ENCODE data around the gene PAN3.
A peak's percentile ranks its signal among the peaks of the same experiment; 100 is the strongest.

PAN3 gene

DNA sequence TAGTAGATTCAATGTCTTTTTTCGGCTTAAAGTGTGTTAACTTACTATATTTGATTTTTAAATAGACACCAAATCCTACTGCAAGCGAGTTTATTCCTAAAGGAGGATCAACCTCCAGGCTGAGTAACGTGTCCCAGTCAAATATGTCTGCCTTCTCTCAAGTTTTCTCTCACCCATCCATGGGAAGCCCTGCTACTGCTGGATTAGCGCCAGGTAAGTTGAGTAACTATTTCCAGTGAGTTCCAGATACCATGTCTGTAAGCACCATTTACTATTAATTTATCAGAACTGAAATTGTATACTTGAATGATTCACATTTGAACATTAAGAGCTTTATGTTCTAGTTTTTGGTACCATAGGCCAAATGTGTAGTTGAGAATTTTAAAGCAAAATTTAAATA lies 81.8 kb downstream of the PAN3 start:
- no peak for DNase-seq

DNA sequence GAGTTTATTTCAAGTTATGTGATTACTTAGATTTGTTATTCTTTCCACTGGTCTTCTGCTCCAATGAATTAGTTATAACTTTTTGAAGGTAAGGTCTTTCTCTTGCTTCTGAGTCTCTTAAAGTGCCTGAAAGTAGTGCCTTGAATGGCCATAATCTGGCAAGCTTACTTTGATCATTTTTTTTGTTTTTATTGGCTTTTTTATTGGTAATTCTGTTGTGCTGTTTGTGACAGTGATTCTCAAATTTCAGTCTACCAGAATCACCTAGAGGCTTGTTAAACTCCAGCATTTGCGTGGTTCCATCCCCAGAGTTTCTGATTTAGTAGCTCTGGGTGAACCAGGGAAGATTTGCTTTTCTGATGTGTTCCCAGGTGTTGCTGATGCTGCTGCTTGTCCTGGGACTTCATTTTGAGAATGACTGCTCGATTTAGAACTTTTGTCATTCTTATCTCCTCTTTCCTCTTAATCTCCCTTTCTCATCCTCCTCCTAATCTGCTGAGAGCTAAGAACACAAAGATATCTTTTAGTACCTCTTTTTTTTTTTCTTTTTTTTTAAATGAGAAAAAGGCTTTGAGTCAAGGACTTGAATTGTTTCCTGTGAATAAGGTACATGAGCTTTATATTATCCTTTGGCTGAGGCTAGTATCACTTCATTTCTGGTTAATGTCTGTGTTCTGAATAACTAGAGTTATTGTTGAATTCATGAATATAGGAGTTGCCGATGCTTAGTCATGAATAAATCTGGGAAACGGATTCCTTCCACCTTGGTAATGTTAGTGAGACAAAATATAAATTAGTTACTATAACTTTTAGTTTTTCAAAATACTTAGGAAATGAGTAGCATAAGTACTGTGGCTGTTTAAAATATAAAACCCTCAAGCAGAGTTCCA lies 91.4 kb downstream of the PAN3 start:
- DNase-seq = no peak

DNA sequence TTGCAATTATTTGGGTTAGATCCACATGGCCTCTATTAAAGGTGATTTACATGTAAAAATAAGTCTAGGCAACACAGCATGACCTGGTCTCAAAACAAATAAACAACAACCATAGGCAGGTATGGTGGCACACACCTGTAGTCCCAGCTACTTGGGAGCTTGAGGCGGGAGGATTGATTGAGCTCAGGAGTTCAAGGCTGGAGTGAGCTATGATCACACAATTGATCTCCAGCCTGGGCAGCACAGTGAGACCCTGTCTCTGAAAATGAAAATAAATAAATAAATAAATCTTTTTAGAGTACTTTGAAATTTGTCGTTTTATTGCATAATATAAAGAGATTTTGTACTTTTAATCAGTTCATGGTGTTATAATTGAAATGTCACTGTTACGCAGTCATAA lies 93.3 kb downstream of the PAN3 start:
- DNase-seq = no peak

DNA sequence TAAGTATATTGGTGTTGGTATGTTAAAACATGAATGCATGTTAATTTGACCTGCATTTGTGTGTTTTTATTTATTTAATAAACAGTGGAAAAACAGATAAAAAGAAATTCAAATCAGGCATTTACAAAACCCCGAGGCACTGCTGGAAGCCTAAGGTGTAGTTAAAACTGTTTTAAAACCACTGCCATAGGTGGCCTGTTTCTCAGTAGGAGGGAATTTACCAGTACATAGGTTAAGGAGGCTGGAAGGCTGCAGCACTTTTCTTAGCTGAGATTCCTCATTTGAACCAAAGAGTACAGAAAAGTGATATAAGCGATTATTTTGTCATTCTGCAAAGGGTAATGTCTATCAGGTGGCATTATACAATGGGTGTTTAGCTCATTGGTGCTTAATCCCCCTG lies 99.6 kb downstream of the PAN3 start:
- no peak for DNase-seq

DNA sequence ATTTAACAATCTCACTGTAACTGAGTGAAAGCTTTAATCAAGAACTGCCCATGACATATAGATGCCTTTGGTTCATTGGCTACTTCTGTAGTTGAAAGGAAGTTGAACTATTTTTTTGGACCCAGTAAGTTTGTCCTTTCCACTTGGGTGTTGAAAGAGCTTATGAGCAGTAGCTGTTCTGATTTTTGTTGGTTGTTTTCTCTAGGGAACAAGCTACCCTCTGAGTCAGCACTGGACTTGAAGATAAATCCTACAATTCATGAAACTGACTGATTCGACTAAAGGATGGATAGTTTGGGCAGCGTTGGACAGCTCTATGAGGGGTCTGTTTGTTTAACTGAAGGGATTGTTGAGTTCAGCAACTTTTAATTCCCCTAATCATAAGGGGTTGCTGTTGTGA lies 101.0 kb downstream of the PAN3 start:
- peak; percentile 58 for DNase-seq

DNA sequence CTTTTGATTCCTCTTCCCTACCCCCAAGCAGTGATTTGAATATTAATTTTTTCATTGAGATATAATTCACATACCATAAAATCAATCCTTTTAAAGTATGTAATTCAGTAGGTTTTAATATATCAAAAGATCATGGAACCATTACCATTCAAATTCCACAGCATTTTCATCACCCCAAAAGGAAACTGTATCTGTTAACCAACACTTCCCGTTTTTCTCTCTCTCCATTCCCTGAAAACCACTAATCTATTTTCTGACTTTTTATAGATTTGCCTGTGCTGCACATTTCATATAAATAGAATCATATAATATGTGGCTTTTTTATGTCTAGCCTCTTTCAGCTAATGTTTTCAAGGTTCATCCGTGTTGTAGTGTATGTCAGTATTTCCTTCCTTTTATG lies 107.1 kb downstream of the PAN3 start:
- peak; percentile 92 for DNase-seq

DNA sequence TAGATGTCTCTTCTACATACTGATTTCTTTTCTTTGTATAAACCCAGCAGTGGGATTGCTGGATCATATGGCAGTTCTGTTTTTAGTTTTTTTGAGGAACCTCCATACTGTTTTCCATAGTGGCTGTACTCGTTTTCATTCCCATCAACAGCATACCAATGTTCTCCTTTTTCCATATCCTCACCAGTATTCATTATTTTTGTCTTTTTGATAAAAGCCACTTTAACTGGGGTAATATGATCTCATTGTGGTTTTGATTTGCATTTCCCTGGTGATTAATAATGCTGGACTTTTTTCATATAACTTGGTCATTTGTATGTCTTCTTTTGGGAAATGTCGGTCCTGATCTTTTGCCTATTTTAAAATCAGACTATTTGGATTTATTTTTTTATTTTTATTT lies 108.5 kb downstream of the PAN3 start:
- DNase-seq = no peak

DNA sequence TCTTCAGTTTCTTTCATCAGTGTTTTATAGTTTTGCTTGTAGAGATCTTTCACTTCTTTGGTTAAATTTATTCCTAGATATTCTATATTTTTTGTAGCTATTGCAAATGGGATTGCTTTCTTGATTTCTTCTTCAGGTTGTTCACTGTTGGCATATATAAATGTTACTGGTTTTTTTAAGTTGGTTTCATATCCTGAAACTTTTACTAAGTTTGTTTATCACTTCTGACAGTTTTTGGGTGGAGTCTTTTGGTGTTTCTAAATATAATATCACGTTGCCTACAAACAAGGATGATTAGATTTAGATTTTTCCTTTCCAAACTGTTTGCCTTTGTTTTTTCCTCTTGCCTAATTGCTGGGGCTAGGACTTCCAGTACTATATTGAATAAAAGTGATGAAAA lies 109.7 kb downstream of the PAN3 start:
- DNase-seq = peak; percentile 86

DNA sequence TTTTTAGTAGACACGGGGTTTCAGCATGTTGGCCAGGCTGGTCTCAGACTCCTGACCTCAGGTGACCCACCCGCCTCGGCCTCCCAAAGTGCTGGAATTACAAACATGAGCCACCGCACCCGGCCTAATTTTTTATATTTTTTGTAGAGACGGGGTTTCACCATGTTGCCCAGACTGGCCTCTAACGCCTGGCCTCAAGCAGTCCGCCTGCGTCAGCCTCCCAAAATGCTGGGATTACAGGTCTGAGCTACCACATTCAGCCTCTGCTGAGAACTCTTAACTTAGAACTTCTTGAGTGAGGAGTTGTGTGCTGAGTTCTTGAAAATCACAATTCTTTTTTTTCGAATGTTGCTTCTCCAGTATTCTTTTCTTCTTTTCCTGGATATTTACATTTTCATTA lies 112.2 kb downstream of the PAN3 start:
- no peak for DNase-seq

DNA sequence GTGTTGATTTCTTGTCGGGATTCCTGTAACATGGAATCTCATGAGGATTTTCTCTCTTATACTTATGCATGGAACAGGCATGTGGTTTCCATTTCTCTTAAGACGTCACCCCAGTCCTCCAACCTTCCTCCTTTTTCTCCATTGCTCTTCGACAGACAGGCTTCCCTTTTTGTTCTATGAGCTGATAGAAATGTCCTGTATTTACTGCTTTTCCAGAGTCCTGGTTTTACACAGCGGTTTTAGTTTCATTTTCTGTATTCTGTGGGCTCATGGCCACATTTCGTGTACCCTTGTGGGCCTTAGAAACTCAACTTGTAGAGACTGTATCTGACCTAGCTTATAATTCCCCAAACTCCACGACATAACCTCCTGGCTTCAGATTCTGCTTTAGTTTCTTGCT lies 113.1 kb downstream of the PAN3 start:
- DNase-seq = peak; percentile 81

DNA sequence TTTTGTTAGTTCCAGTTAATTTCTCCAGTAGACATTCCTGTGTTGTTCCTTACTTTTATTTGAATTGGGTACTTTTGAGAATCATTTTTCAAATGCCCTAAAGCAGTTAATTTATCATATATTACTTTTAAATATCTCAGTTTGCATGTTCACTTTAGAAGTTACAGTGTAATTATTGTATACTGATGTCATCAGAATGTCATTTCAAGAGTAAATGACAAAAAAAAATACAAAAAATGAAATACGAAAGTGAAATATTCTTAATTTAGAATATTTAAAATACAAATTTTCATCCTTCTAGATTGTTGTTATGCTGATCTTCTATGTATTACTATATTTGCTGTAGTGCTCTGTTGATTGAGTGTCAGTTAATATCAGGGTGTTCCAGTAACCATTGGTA lies 114.2 kb downstream of the PAN3 start:
- no peak for DNase-seq

DNA sequence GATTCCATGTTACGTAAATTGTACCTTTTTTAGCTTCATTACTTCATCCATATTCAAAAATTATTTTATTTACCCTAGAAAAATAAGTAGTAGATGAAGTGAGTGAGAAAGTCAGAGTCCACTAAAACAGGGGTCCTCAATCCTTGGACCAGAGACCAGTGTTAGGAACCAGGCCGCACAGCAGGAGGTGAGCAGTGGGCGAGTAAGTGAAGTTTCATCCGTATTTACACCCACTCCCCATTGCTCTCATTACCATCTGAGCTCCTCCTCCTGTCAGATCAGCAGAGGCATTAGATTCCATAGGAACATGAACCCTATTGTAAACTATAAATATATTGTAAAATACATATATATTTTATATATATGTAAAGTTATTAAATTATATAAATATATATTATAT lies 119.0 kb downstream of the PAN3 start:
- DNase-seq = no peak

DNA sequence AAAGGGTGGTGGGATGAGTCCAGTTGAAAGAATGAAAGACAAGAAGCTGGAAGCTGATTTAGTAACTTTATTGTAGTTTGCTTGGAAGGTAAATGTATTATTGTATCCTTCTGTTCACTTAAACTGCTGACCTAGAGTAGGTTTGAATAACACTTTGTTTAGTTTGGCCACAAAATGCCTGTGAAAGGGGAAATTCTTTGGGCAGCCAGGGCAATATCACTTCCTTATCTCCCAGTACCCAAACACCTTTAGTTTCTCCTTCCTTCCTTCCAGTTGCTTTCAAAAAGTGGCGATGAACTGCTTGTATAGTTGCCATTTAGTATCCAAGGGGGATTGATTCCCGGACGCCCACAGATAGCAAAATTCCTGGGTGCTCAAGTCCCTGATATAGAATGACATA lies 120.1 kb downstream of the PAN3 start:
- DNase-seq = peak; percentile 36

DNA sequence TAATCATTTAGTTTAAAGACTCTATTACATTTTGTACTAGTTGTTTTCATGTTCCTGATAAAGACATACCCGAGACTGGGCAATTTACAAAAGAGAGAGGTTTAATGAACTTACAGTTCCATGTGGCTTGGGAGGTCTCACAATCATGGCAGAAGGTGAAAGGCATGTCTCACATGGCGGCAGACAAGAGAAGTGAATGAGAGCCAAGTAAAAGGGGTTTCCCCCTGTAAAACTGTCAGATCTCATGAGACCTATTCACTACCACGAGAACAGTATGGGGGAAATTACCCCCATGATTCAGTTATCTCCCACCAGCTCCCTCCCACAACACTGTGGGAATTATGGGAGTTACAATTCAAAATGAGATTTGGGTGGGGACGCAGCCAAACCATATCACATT lies 129.2 kb downstream of the PAN3 start:
- no peak for DNase-seq

DNA sequence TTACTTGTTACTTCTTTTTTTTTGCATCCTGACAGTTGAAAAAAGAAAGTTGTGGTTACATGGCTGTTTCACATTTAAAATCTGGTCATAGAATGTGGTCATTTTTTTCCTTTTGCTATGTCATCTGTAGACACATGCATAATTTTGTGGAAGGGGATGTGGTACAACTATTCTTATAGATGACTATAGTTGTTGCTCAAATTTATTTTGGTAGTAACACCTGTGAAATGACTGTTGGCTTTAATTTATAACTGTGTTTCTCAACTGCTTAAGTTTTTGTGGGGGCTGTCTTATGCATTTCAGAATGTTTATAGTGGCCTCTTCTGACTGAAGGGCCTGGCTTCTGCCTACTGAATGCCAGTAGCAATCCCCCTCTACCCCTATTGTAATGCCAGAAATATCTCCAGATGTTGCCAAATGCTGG lies 130.5 kb downstream of the PAN3 start:
- DNase-seq = peak; percentile 100

DNA sequence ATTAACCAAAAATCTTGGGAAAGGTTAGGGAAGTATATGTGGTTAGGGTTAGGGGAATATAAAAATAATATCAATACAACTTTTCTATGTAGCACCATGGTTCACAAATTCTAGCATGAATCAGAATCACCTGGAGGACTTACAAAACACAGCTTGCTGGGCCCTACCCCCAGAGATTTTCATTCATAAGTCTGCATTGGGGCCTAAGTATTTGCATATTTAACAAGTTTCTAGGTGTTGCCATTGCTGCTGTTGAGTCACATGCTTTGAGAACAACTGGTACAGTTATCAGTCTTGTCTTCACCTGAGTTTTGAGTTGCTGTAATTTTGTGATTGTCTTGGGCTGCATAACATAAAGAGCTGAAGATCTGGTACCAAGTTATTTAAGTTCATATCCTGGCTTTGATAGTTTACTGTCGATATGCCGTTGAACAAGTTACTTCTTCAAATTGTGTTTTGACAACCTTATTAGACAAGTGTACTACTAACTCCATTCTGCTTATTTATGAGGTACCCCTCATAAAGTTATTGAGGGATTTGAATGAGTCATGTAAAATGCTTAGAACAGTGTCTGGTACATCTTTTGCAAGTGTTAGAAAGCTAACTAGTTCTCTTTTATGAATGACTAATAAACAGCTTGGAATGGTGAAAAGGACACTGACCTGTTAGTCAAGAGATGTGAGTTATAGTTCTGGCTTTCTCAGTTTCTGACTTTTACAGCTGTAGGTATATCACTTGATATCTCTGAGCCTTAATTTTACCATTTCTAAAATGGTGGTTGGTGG lies 132.9 kb downstream of the PAN3 start:
- peak; percentile 70 for DNase-seq

DNA sequence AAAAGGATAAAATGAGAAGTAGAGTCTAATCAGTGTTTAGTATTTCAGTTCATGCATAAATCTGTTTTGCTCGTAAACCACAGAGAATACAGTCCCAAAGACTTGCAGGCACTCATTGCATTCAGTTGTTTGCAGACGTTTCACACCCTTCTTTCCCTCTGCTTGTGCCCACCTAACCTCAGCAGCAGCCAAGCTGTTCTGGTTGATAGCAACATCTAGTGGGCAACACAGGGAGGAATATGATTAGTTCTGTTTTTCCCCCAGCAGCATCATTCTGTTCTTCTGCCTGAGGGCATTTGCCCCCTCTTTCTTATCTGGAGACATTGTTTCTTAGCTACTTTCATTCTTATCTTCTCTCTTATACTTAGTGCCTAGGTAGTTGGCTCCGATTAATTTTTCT lies 135.6 kb downstream of the PAN3 start:
- peak; percentile 42 for DNase-seq

DNA sequence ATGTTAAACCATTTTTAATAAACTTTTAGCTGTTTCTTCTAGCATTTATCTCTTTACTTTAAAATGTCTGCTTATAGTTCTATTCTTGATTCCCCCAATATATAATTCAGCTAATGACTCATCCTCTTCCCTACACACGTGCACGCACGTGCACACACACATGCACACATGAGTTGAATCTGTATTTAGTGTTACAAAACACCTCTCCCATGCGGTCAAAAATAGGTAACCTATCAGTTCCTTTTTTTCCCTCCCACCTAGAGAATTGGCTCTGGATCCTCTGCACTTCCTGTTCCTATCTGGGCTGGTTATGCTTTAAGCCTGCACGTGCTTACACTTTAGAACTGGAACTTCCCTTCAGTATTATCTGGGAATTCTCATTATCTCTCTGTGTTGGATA lies 144.1 kb downstream of the PAN3 start:
- DNase-seq = no peak

DNA sequence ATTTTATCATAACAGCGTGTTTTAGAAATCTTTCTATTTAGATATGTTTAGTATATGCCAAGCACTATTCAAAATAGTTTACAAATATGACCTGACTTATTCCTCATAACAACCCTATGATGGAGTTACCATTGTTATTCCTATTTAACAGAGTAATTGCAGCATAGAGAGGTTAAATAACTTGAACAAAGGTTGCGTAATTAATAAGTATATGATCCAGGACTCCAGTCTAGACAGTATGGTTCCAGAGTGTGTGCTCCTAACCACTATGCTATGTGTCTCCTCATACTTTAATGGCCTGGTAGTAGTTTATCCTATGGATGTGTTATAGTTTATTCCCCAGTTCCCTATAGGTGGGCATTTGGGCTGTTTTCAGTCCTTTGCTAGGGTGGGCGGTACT lies 145.3 kb downstream of the PAN3 start:
- DNase-seq = no peak

DNA sequence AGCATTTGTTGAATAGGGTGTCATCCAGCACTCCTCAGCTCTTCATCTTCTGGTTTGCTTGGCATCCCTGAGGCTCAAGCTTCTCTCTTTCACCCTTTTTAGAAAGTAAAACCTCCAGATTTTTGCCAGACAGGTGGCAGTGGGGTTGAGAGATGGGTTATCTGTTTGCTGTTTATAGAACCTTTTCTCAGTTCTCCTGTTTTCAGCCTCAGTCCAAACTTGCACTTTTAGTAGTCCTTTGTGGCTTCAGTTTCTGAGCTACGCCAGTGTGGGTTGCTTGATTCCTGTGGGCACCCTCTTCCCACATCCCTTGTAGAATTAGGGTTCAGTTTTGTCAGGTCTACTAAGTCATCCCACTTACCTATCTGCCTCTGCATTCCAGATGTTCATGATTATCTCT lies 147.9 kb downstream of the PAN3 start:
- no peak for DNase-seq

DNA sequence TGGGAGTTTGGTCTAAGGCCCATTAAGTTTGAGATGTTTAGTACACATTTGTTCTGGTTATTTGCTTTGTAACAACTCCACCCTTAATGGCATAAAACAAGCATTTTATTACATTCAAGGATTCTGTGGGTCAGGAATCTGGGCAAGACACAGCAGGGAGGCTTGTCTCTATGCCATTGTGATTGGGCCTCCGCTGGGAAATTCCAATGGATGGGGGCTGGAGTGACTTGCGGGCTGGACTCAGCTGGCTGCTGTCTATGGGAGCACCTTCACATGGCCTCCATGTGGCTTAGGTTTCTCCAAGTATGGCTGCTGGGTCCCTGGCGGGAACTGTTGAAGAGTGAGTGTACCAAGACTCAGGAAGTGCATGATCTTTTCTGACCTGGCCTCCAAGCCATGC lies 159.0 kb downstream of the PAN3 start:
- DNase-seq = no peak

DNA sequence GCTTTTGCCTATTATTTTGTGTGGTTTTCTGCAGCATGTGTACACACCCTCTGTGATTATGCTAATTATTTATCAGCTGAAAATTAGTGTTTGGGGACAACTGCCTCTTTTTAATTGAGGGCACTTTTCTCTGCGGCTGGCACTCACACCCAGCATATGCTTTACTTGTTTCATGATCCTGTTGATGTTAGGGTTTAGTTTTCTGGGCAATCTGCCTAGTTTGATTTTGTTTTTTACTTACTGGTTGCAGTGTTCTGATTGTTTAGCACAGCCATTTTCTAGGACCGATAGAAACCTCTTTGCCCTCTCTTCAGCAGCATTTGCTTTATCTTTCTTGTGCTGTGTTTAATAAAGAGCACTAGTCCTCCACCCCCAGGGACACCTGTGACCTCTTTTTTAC lies 161.6 kb downstream of the PAN3 start:
- no peak for DNase-seq

DNA sequence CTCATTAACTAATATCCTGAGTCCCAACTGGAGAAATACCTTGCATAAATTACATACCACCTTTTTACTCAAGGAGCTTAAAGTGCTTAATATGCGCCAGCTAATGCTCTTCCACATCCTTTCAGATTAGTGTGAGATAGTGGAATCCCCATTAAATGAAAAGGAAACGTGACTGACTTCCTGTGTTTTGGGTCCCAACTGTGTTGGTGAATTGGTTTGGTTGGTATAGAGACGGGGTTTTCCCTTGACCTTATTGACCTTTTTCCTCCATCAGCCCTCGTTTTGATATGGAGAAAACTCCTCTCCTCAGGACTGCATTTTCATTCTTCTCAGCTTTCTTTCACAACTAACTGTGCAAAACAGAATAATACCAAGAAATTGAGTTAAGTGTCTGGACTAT lies 163.5 kb downstream of the PAN3 start:
- no peak for DNase-seq

DNA sequence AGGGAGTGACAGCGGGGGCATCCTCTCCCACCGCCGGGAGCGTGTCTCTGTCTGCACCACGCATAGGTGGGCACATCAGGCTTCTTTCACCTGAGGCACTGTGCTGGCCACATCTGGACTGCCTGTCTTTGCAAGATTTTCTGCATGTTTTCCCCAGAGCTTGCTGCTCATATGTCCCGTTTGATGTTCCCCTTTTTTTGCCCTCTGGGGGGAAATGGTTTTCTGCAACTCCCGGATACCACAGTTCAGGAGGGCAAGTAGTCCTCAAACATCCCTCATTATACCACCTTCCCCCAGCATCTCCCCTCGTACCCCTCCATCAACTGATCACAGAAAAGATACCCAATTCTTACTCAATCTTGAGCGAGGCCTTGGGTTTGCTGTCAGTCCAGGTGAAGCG lies 168.0 kb downstream of the PAN3 start:
- DNase-seq = peak; percentile 22
